CD4-positive, alpha-beta T cell treated with Interleukin-15 for 4 hours (primary cell): ENCODE results near the gene RAMP3.
"Not testable (repeated sequence)": the region's sequence is repeated elsewhere in the genome, so short reads cannot be mapped to it uniquely, and the experiment has no call there.

Source experiments
- DNase-seq: peaks from one replicate; pipeline ENCODE4 v3.0.0-alpha.2; 2020; ENCODE audit warnings: low spot score

Gene RAMP3

DNA sequence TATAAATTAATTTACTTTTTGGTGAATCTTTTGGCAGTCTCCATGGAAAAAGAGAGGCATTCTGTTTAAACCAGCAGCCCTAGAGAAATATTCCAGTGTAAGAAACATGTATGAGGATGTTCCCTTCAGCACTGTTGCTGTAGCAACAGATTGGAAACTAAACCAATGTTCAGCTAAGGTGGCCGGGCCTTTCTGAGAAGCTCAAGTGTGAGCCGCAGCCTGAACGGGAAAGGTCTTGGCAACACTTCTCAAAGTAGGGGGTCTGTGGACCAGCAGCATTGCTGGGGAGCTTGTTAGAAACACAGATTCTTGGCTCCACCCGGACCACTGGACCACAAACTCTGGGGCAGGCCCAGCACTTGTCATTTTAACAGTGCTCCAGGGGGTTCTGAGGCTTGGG, 36.2 kb downstream of the RAMP3 start:
- no peak for DNase-seq

DNA sequence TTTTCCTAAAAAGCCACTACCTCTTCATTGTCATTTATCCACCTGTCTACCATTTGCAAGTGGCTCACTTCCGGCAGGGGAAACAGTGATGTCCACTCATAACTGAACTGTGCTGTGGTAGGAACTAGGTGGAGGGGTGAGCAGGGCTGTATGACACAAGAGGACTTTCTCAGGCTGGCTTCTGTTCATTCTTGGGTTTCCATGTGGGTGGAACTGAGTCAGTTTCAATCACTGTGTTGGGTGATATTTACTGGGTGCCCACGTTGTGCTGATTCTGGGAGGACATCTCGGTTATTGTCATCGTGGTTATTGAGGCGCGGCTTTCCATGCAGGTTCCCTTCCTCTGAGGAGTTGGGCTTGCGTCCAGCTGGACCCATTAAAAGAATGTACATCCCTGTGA, 38.8 kb downstream of the RAMP3 start:
- no peak for DNase-seq

- no peak for DNase-seq
These were observed 39.9 kb downstream of the RAMP3 start for GRCh38 chr7:45197461-45197860.

GRCh38 chr7:45198986-45199385, 41.4 kb downstream of the RAMP3 start:
- no peak for DNase-seq

GRCh38 chr7:45199506-45199905, 41.9 kb downstream of the RAMP3 start:
- DNase-seq, result no peak

DNA sequence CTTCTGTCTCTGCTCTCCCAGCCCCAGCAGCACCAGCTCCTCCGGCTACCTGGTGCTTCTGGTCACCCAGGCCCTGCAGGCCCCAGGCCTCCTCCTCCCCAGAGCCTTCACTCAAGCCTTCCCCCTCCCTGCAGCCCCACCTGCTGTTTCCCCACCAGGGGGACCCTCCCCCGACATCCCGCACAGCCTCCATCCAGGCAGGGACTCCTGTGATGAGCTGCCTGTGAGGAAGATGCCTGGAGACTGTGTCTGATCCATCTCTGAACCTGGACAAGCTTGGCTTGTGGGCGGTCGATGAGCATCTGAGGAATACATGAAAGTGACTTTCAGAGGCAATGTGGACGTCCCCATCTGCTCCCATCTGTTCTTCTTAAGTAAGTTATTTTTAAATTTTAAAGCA, 45.0 kb downstream of the RAMP3 start:
- DNase-seq, result no peak

GRCh38 chr7:45203036-45203435, 45.4 kb downstream of the RAMP3 start:
- DNase-seq, result no peak

- DNase-seq, result no peak
These were observed 45.9 kb downstream of the RAMP3 start for GRCh38 chr7:45203459-45203858.

DNA sequence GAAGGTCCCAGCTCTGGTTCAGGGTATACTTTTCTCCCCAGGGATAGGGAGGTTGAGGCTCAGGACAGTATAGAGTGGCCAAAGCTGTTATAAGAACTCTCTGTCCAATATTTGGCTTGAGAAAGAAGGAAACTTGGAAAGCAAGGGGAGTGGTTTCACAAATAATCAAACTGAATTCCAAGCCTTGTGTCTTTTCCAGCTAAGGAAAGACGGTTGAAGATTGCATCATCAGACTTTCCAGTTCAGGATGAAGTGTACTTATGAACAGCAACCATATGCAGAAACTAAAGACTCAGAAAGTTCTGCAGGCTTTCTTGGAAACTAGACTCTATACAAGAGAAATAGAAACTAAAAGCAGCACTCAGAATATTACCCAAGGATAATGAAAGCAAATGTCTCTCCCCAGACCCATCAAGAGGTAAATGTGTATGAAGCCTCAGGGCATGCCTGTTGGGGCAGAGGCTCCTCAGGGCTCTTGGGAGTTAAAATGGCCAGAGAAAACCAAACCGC, 46.4 kb downstream of the RAMP3 start:
- DNase-seq, result no peak

- DNase-seq, result not testable (repeated sequence)
These were observed 48.7 kb downstream of the RAMP3 start for GRCh38 chr7:45206266-45206665.

GRCh38 chr7:45209909-45210308, 52.3 kb downstream of the RAMP3 start:
- not testable (repeated sequence) for DNase-seq

DNA sequence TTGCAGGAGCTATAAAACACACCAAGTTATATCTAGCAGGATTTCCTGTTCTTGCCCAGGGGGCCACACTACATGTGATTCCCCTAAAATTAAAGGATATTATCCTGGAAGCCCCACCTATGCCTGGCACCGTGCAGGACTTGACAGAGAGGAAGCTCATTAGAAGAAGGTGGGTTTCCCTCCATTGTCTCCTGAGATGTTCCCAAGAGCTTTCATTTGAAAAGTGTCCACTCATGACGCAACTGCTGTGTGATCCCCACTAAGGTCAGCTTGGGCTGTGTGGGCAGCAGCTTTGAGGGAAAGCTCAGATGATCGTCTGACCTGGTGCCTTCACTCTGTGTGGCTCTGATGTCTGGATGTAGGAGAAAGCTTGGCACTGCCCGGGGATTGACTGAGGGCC, 53.5 kb downstream of the RAMP3 start:
- no peak for DNase-seq

DNA sequence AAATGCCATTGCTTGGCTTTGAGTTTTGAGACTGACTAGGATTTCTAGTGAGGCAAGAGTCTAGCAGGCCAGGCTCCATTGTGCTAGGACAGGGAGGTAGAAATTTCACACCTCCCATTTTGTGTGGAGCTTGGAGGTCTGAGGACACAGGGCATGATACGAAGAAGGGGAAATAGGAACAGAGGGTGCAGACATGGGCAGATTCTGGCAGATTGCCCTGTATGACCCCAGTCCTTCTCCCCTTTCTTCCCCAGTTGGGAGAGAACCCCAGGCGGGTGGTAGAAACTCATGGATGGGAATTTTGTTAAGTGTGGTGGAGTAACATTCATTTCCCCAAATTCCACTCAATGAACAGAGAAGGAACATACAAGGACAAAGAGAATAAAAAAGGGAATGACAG, 54.4 kb downstream of the RAMP3 start:
- no peak for DNase-seq

GRCh38 chr7:45212606-45213005, 55.0 kb downstream of the RAMP3 start:
- DNase-seq, result no peak

DNA sequence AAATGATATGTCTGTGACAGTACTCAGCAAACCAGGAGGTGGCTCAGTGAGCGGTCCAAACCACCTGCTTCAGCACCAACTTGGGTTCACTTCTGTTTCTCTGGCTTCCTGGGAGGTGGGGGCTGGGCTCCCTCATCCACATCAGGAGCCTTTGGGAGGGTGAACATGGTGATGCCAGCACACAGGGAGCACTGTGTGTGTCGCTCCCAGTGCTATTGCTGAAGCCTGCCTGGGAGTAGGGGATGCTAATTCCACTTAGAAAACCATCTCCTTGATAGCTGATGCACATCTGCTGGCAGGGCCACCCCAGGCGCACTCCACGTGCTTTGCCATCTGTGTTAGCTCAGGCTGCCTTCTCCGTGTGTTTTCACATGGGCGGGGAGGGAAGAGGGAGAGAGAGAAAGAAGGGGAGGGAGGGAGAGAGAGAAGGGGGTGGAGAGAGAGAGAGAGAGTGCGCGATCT, 58.0 kb downstream of the RAMP3 start:
- DNase-seq, result no peak

DNA sequence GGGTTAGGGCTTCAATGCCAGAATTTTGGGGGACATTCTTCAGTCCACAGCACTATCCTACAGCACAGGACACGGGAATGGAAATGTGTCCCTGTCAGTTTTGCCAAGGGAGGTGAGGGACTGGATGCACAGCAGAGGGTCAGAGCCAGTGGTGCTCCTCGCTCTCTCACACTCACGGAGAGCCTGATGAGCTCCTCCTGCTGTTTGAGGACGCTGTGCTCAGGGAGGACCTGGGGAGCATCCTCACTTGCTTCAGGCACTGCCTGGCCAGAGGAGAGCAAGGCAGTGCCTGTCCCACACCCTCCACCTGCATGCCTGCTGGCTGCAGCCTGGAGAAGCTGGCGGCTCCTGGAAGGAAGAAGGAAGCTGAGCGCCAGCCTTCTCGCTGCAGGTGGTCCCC, 58.6 kb downstream of the RAMP3 start:
- DNase-seq, result no peak

- no peak for DNase-seq
These were observed 59.1 kb downstream of the RAMP3 start for GRCh38 chr7:45216622-45217165.

GRCh38 chr7:45217358-45217757, 59.8 kb downstream of the RAMP3 start:
- no peak for DNase-seq

DNA sequence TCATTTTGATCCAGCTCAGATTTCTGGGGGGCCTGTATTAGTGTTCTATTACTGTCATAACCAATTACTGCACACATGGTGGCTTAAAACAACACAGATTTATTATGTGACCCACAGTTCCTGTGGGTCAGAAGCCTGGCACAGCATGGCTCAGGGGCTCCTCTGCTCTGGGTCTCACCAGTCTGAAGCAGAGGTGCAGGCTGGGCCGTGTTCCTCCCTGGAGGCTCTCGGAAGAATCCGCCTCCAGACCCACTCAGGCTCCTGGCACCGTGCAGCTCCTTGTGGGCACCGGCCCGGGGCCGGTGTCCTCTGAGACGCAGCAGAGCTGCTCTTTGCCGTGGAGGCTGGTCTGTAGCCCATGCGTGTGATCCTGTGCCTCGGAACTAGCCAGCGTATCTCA, 61.5 kb downstream of the RAMP3 start:
- no peak for DNase-seq

GRCh38 chr7:45219801-45220435, 62.3 kb downstream of the RAMP3 start:
- DNase-seq, result no peak

DNA sequence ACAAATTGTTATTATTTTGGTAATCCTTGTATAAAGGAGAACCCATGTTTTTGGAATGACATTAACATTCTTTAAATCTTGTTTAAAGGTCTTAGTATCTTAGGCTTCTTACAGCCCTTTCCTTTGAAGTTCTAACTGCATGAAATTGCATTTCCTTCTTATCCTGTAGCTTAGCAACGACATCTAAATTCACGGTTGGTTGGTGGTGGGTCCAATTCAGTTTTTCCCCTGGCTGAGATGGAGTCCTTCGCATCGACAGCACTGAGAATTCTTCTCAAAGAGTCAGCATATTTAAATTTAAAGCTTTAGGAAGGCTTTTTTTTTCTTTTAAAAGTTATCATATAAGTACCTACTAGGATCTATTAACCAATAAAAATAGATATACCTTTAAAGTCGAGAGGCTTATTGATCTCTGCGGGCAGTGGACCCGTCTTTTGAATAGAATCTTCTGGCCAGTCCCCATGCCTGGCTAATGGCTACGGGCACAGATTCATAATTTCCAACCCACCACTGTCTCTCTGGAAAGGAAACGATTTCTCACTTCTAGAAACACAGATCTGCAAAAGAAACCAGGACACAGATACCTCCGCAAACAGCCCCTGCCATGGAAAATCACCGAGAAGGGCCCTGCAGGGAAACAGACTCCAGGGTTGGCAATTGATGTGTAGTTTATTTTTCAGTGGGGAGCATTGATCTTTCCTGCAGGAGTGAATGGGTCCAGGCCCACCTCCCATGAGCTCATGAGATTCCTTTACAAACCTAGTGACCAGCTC, 63.4 kb downstream of the RAMP3 start:
- DNase-seq, result no peak

DNA sequence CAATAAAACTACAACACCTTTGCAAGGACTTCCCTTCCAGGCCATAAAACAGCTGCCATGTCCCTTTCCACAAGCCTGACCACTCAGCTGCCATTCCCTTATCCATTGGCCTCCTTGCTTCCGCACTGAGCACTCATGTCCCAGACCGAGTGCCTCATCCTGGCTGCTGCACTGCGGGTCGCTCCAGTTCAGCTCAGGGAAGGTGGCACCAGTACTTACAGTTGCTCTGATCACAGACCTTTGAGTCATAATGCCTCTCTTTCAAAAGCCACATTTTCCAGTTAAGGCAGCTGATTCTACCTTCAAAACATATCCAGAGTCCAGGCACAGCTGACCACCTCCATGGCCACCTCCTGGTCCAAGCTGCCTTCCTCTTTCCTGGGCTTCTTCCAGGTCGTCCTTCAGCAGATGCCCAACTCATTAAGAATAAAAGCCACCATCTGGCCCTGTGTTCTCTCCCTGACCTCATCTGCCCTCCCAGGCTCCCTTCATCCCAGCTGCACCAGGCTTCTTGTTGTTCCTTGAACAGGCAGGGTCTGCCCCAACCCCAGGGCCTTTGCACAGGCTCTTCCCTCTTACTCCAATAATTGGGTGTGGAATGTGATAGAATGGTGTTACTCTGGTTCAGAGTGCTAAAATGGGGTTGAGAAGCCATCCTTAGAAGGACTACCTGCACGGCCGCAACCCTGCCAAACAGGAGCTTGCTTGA, 64.5 kb downstream of the RAMP3 start:
- no peak for DNase-seq

GRCh38 chr7:45223078-45223477, 65.5 kb downstream of the RAMP3 start:
- DNase-seq, result no peak
